Measurements from ENCODE around the gene IGIP.

Gene IGIP

DNA sequence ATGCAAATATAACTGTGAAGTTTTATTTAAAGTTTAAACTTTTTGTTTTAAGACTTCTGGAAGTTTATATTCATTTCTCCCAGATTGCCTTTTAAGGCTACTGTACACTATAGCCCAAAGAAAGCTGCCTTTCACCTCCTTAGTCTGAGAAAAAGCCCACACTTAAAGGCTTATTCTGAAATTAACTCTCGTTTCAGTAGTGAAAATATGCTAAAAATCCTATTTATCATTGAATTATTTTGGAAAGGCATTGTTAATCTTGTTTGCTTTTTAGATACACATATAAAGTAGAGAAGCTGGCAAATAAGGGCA, 15.1 kb upstream of the IGIP start:
- DNase-seq (ENCODE audit: low read depth), result no peak
- no peak overlapping the region for H3K4me3 ChIP-seq (ENCODE audit: low read depth, low read length)
- TF ChIP-seq, protein P1, sequence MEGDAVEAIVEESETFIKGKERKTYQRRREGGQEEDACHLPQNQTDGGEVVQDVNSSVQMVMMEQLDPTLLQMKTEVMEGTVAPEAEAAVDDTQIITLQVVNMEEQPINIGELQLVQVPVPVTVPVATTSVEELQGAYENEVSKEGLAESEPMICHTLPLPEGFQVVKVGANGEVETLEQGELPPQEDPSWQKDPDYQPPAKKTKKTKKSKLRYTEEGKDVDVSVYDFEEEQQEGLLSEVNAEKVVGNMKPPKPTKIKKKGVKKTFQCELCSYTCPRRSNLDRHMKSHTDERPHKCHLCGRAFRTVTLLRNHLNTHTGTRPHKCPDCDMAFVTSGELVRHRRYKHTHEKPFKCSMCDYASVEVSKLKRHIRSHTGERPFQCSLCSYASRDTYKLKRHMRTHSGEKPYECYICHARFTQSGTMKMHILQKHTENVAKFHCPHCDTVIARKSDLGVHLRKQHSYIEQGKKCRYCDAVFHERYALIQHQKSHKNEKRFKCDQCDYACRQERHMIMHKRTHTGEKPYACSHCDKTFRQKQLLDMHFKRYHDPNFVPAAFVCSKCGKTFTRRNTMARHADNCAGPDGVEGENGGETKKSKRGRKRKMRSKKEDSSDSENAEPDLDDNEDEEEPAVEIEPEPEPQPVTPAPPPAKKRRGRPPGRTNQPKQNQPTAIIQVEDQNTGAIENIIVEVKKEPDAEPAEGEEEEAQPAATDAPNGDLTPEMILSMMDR (IDR thresholded peaks at IDR 0.05; ENCODE audit: insufficient read depth, low read depth, low read length, missing control alignments), result no peak

DNA sequence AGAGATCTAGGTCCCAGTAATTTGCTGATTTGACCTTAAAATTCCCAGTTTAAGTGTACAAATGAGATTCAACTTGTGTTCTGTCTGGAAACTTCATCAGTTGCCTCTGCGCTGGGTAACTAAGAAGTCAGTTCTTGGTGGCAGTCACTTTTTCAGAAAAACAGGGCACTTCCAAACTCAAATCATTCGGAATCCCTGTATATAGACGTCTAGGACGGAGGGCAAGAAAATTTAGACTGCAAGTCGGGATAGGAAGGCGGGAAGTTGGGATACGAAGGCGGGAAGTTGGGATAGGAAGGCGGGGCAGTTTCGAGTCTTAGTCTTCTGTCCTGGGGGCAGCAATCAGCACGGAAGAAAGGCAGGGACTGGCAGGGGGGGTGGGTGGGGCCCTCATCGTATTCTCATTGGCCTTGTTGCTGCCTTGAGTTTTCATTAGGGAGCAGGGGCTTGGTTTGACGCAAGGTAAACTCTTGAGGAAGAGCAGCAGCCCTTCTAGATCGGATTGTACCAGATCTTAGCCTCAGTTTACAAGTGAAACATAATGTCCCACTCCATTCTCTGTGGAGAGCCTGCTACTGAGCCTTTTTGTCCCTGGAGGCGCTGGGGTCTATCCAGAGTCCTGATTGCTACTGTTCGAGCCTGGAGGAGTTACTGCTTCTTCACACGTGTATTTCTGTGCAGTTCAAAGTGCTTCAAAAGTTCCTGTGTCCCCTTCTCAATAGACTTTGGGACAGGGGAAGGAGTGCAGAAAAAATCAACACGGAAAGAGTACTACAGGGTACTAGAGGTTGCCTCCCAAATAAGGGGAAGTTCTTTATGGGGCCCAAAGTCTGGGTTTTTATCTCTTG, 14.5 kb upstream of the IGIP start:
- TF ChIP-seq, protein P1 (IDR thresholded peaks at IDR 0.05; ENCODE audit: insufficient read depth, low read depth, low read length, missing control alignments), result no peak
- no peak overlapping the region for H3K4me3 ChIP-seq (ENCODE audit: low read depth, low read length)
- DNase-seq (ENCODE audit: low read depth), result no peak

- TF ChIP-seq, protein P1 (IDR thresholded peaks at IDR 0.05; ENCODE audit: insufficient read depth, low read depth, low read length, missing control alignments), result no peak
- DNase-seq (ENCODE audit: low read depth), result peak; percentile 11
- no peak overlapping the region for H3K4me3 ChIP-seq (ENCODE audit: low read depth, low read length)
These were observed 13.7 kb upstream of the IGIP start for GRCh38 chr5:140111859-140112551.

DNA sequence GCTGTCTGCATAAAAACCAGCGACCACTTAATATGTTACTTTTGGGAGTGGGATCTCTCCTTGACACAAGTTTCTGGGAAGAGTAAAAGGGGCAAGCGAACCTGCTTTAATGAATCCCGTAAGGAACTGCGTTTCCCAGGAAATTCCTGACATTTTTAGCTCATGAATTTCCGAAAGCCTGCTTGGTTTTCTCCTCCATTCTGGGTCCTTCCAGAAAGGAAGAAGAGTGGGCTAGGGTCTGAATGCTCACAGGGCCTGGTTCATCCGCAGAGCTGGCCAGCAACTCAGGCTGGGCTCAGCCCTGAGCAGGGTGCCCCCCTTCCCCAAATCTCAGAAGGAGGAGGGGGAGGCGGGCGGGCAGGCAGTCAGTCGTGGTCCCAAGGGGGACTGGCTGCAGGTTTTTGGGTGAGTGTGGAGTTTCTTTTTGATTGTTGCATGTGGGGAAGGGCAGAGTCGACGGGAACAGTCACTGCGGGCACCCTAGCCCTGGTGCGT, 13.0 kb upstream of the IGIP start:
- no peak for DNase-seq (ENCODE audit: low read depth)

GRCh38 chr5:140113180-140113698, 12.5 kb upstream of the IGIP start:
- TF ChIP-seq, protein P1 (IDR thresholded peaks at IDR 0.05; ENCODE audit: insufficient read depth, low read depth, low read length, missing control alignments), result no peak
- H3K4me3 ChIP-seq (ENCODE audit: low read depth, low read length), result peak overlapping the region; percentile 70
- peak; percentile 21 for DNase-seq (ENCODE audit: low read depth)

More for the DNA sequence above, 13.0 kb upstream of the IGIP start:
- H3K4me3 ChIP-seq (ENCODE audit: low read depth, low read length), result peak overlapping the region; percentile 70
- TF ChIP-seq, protein P1 (IDR thresholded peaks at IDR 0.05; ENCODE audit: insufficient read depth, low read depth, low read length, missing control alignments), result no peak

- TF ChIP-seq, protein P1 (IDR thresholded peaks at IDR 0.05; ENCODE audit: insufficient read depth, low read depth, low read length, missing control alignments), result peak; percentile 0
- peak within 1 kb of the TSS; percentile 70 for H3K4me3 ChIP-seq (ENCODE audit: low read depth, low read length)
- DNase-seq (ENCODE audit: low read depth), result peak; percentile 98
These were observed 12.0 kb upstream of the IGIP start, which contains the start of gene PURA for GRCh38 chr5:140113699-140114263. Gene PURA, plus strand, starts transcription at chr5:140114109. Its CDS starts 73 bp downstream, at chr5:140114182.

Data from GM12865 (cell line).